SK-N-SH treated with all-trans-retinoic acid at 6 μM for 48 hours (cell line): Measurements from ENCODE around the gene XPNPEP2.

ENCODE experiments used
- ATAC-seq: fragments of 200-7000 bp; cut with Tn5 transposase; 3 replicates; pipeline ENCODE4 v1.9.1; 2020; ENCODE audit warnings: mild to moderate bottlenecking, moderate library complexity
- BACH2 ChIP-seq: fragments of 250-450 bp; sonication (Bioruptor Pico); IDR thresholded peaks from 2 replicates; pipeline ENCODE4 v1.9.0; 2021; ENCODE audit warnings: mild to moderate bottlenecking, borderline replicate concordance
- CSDC2 ChIP-seq: fragments of 250-450 bp; sonication (Bioruptor Pico); IDR thresholded peaks from 2 replicates; pipeline ENCODE4 v1.5.0; 2020; ENCODE audit warnings: mild to moderate bottlenecking, moderate library complexity
- ESRRG ChIP-seq: fragments of 250-450 bp; sonication (Bioruptor Pico); IDR thresholded peaks from 2 replicates; pipeline ENCODE4 v1.6.1; 2021; ENCODE audit warnings: mild to moderate bottlenecking
- GLIS3 ChIP-seq: fragments of 250-450 bp; sonication (Bioruptor Pico); IDR thresholded peaks from 2 replicates; pipeline ENCODE4 v1.5.0; 2020; ENCODE audit warnings: mild to moderate bottlenecking, moderate library complexity
- ISL1 ChIP-seq: fragments of 250-450 bp; sonication (Bioruptor Pico); IDR thresholded peaks from 2 replicates; pipeline ENCODE4 v2.1.2; 2022; ENCODE audit warnings: mild to moderate bottlenecking, moderate library complexity
- OSR1 ChIP-seq: fragments of 250-450 bp; sonication (Bioruptor Pico); IDR thresholded peaks from 2 replicates; pipeline ENCODE4 v1.8.0; 2022; ENCODE audit warnings: moderate library complexity, mild to moderate bottlenecking, inconsistent platforms
- PATZ1 ChIP-seq: fragments of 250-450 bp; sonication (Bioruptor Pico); IDR thresholded peaks from 2 replicates; pipeline ENCODE4 v1.8.0; 2020; ENCODE audit warnings: mild to moderate bottlenecking, moderate library complexity, borderline replicate concordance
- PPARA ChIP-seq: fragments of 250-450 bp; sonication (Bioruptor Pico); IDR thresholded peaks from 2 replicates; pipeline ENCODE4 v1.5.0; 2020; ENCODE audit warnings: mild to moderate bottlenecking, borderline replicate concordance
- SNAI2 ChIP-seq: fragments of 250-450 bp; sonication (Bioruptor Pico); IDR thresholded peaks from 2 replicates; pipeline ENCODE4 v1.5.0; 2020; ENCODE audit warnings: mild to moderate bottlenecking, moderate library complexity
- TOX ChIP-seq: fragments of 250-450 bp; sonication (Bioruptor Pico); IDR thresholded peaks from 2 replicates; pipeline ENCODE4 v1.8.0; 2021; ENCODE audit warnings: mild to moderate bottlenecking, moderate library complexity, borderline replicate concordance
- ZC3H10 ChIP-seq: fragments of 250-450 bp; sonication (Bioruptor Pico); IDR thresholded peaks from 2 replicates; pipeline ENCODE4 v1.5.1; 2021; ENCODE audit warnings: mild to moderate bottlenecking, moderate library complexity
- ZFP3 ChIP-seq: fragments of 250-450 bp; sonication (Bioruptor Pico); IDR thresholded peaks from 2 replicates; pipeline ENCODE4 v1.5.0; 2020; ENCODE audit warnings: mild to moderate bottlenecking, moderate library complexity
- ZFP30 ChIP-seq: fragments of 450-650 bp; formaldehyde crosslinking; IDR thresholded peaks from 2 replicates; pipeline ENCODE4 v1.5.0; 2022; ENCODE audit warnings: mild to moderate bottlenecking, moderate library complexity
- ZNF565 ChIP-seq: fragments of 450-650 bp; formaldehyde crosslinking; conservative IDR thresholded peaks from 2 replicates; pipeline ENCODE4 v1.5.0; 2020; ENCODE audit warnings: low read depth, mild to moderate bottlenecking, moderate library complexity
- ZNF70 ChIP-seq: fragments of 450-650 bp; formaldehyde crosslinking; IDR thresholded peaks from 2 replicates; pipeline ENCODE4 v1.5.0; 2020; ENCODE audit warnings: mild to moderate bottlenecking, moderate library complexity
- ZNF8 ChIP-seq: fragments of 450-650 bp; formaldehyde crosslinking; IDR thresholded peaks from 2 replicates; pipeline ENCODE4 v1.5.0; 2020; ENCODE audit warnings: mild to moderate bottlenecking, moderate library complexity
- TF ChIP-seq, protein P1 (sequence below): fragments of 250-450 bp; sonication (Bioruptor Pico); IDR thresholded peaks from 2 replicates; pipeline ENCODE4 v1.5.1; 2020; ENCODE audit warnings: low read depth, mild to moderate bottlenecking, moderate library complexity
- TF ChIP-seq, protein P2 (sequence below): fragments of 250-450 bp; sonication (Bioruptor Pico); IDR thresholded peaks from 2 replicates; pipeline ENCODE4 v1.8.0; 2021; ENCODE audit warnings: low read depth, mild to moderate bottlenecking, moderate library complexity, borderline replicate concordance
- TF ChIP-seq, protein P3 (sequence below): fragments of 250-450 bp; sonication (Bioruptor Pico); IDR thresholded peaks from 2 replicates; pipeline ENCODE4 v1.5.0; 2020; ENCODE audit warnings: mild to moderate bottlenecking, moderate library complexity
- TF ChIP-seq, protein P4 (sequence below): fragments of 250-450 bp; sonication (Bioruptor Pico); IDR thresholded peaks from 2 replicates; pipeline ENCODE4 v1.5.1; 2021; ENCODE audit warnings: mild to moderate bottlenecking, moderate library complexity

The XPNPEP2 gene

GRCh38 chrX:129744861-129745321, 6.1 kb downstream of the XPNPEP2 start:
- TF ChIP-seq, protein P1, sequence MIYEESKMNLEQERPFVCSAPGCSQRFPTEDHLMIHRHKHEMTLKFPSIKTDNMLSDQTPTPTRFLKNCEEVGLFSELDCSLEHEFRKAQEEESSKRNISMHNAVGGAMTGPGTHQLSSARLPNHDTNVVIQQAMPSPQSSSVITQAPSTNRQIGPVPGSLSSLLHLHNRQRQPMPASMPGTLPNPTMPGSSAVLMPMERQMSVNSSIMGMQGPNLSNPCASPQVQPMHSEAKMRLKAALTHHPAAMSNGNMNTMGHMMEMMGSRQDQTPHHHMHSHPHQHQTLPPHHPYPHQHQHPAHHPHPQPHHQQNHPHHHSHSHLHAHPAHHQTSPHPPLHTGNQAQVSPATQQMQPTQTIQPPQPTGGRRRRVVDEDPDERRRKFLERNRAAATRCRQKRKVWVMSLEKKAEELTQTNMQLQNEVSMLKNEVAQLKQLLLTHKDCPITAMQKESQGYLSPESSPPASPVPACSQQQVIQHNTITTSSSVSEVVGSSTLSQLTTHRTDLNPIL, result no peak
- TF ChIP-seq PPARA (no peak), ZC3H10 (CRISPR knock-in tag) (no peak), GLIS3 (no peak), ZNF8 (CRISPR knock-in tag) (no peak), ZNF565 (no peak), ESRRG (no peak), ZFP3 (CRISPR knock-in tag) (no peak), ZFP30 (CRISPR knock-in tag) (no peak), ZNF70 (CRISPR knock-in tag) (no peak)
- TF ChIP-seq, protein P2, sequence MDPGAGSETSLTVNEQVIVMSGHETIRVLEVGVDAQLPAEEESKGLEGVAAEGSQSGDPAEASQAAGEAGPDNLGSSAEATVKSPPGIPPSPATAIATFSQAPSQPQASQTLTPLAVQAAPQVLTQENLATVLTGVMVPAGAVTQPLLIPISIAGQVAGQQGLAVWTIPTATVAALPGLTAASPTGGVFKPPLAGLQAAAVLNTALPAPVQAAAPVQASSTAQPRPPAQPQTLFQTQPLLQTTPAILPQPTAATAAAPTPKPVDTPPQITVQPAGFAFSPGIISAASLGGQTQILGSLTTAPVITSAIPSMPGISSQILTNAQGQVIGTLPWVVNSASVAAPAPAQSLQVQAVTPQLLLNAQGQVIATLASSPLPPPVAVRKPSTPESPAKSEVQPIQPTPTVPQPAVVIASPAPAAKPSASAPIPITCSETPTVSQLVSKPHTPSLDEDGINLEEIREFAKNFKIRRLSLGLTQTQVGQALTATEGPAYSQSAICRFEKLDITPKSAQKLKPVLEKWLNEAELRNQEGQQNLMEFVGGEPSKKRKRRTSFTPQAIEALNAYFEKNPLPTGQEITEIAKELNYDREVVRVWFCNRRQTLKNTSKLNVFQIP, result no peak
- TF ChIP-seq, all 23 proteins: peak for 0
- no peak for ATAC-seq

DNA sequence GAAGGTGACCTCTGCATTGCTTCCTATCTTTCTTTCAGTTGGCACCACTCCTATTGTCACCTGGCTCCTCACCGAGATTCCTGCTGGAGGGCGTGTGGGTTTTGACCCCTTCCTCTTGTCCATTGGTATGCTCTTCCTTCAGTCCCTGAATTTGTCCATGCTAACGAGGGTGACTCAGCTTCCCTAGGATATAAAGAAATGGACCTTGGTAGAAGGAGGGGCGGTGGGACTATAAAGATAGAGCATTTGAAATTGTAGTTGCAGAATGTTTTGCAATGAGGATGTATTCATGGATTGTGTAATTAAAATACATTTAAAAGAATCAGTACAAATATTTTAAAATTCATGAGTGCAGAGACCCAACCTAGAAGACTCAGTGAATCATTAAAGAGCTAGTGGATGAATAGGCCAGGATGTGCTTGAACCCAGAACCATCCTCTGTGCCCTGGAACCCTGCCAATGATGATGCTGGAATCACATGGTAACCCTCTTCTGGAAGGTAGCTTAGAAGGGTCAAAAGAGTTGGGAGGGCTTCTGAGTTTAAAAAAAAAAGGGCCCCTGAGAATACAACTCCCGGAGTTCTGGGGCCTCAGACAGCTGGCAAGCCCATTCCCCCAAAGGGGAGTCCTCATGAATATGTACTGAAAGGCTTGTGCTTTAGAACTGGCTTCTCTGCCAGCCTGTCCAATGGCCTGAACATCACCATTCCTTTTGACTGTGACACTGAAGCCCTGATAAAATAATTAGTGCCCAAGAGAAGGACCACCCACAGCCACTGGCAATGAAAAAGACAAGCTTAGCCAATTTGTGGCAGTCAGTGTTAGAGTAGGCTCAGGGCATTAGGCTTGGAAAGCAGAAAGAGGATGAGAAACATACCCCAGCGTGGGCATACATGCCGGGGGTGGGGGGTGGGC, 8.0 kb downstream of the XPNPEP2 start:
- no peak for ATAC-seq
- TF ChIP-seq ZNF8 (CRISPR knock-in tag) (no peak), ISL1 (CRISPR knock-in tag) (no peak), OSR1 (CRISPR knock-in tag) (no peak), PPARA (no peak), ZFP30 (CRISPR knock-in tag) (no peak), SNAI2 (no peak), BACH2 (CRISPR knock-in tag) (no peak), ESRRG (no peak), ZNF70 (CRISPR knock-in tag) (no peak), ZC3H10 (CRISPR knock-in tag) (no peak), PATZ1 (CRISPR knock-in tag) (no peak), CSDC2 (CRISPR knock-in tag) (no peak), ZNF565 (no peak), TOX (CRISPR knock-in tag) (no peak)
- TF ChIP-seq, protein P3, sequence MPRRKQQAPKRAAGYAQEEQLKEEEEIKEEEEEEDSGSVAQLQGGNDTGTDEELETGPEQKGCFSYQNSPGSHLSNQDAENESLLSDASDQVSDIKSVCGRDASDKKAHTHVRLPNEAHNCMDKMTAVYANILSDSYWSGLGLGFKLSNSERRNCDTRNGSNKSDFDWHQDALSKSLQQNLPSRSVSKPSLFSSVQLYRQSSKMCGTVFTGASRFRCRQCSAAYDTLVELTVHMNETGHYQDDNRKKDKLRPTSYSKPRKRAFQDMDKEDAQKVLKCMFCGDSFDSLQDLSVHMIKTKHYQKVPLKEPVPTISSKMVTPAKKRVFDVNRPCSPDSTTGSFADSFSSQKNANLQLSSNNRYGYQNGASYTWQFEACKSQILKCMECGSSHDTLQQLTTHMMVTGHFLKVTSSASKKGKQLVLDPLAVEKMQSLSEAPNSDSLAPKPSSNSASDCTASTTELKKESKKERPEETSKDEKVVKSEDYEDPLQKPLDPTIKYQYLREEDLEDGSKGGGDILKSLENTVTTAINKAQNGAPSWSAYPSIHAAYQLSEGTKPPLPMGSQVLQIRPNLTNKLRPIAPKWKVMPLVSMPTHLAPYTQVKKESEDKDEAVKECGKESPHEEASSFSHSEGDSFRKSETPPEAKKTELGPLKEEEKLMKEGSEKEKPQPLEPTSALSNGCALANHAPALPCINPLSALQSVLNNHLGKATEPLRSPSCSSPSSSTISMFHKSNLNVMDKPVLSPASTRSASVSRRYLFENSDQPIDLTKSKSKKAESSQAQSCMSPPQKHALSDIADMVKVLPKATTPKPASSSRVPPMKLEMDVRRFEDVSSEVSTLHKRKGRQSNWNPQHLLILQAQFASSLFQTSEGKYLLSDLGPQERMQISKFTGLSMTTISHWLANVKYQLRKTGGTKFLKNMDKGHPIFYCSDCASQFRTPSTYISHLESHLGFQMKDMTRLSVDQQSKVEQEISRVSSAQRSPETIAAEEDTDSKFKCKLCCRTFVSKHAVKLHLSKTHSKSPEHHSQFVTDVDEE (CRISPR knock-in tag), result no peak
- TF ChIP-seq, protein P1, result no peak
- TF ChIP-seq, protein P4, sequence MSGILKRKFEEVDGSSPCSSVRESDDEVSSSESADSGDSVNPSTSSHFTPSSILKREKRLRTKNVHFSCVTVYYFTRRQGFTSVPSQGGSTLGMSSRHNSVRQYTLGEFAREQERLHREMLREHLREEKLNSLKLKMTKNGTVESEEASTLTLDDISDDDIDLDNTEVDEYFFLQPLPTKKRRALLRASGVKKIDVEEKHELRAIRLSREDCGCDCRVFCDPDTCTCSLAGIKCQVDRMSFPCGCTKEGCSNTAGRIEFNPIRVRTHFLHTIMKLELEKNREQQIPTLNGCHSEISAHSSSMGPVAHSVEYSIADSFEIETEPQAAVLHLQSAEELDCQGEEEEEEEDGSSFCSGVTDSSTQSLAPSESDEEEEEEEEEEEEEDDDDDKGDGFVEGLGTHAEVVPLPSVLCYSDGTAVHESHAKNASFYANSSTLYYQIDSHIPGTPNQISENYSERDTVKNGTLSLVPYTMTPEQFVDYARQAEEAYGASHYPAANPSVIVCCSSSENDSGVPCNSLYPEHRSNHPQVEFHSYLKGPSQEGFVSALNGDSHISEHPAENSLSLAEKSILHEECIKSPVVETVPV (CRISPR knock-in tag), result no peak
- TF ChIP-seq, protein P2, result no peak
